ENCODE data around the gene F3.

The F3 gene

DNA sequence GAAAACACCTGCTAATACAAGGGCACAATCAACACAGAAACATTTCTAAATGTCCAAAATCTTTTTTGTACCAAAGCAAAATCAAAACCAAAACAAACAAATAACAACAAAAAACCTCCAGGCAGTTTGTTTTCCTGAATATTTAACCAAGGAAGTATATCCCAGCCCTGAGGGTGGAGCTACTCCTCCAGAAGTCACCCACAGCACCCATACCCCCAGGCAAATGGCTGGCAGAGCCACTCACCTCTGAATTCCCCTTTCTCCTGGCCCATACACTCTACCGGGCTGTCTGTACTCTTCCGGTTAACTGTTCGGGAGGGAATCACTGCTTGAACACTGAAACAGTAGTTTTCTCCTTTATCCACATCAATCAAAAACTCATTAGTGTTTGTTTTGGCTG, 9.5 kb downstream of the F3 start:
- TF ChIP-seq, protein P1, sequence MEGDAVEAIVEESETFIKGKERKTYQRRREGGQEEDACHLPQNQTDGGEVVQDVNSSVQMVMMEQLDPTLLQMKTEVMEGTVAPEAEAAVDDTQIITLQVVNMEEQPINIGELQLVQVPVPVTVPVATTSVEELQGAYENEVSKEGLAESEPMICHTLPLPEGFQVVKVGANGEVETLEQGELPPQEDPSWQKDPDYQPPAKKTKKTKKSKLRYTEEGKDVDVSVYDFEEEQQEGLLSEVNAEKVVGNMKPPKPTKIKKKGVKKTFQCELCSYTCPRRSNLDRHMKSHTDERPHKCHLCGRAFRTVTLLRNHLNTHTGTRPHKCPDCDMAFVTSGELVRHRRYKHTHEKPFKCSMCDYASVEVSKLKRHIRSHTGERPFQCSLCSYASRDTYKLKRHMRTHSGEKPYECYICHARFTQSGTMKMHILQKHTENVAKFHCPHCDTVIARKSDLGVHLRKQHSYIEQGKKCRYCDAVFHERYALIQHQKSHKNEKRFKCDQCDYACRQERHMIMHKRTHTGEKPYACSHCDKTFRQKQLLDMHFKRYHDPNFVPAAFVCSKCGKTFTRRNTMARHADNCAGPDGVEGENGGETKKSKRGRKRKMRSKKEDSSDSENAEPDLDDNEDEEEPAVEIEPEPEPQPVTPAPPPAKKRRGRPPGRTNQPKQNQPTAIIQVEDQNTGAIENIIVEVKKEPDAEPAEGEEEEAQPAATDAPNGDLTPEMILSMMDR (IDR thresholded peaks at IDR 0.05; ENCODE audit: extremely low read depth, missing control alignments): no peak
- no peak for DNase-seq (ENCODE audit: low spot score)

DNA sequence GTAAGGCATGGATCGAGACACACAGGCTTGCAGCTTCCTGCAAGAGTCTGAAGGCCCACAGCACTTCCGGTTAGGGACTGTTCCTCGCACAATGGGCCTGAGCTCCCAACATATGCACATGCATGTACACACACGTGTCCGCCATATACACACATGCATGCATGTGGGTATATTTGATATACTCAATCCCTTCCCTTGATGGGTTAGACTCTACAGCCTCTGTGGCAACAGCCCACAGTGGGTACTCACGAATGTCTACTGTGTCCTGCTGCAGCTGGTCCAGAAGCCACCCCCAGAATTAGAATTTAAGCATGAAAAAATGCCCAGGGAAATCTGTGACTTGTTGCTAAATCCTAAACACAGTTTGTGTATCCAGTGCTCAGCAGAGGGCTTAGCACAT, 9.9 kb downstream of the F3 start:
- TF ChIP-seq, protein P1 (IDR thresholded peaks at IDR 0.05; ENCODE audit: extremely low read depth, missing control alignments): no peak
- no peak for DNase-seq (ENCODE audit: low spot score)

DNA sequence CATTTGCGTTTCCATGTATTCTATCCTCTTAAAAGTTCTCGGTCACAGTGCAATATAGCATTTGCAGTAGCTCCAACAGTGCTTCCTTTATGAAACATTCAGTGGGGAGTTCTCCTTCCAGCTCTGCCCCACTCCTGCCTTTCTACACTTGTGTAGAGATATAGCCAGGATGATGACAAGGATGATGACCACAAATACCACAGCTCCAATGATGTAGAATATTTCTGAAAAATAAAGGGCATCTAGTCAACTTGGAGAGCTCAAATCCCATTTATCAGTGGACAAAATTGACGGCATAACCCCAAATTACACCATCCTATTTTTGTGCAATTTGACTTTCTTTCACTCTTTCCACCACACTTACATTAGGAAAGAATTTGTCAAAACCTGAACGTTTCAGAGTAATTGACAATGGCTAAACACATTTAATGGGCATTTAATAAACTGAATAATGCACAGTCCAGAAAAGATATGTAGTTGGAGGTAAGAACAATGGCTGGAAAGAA, 11.1 kb downstream of the F3 start:
- TF ChIP-seq, protein P1 (IDR thresholded peaks at IDR 0.05; ENCODE audit: extremely low read depth, missing control alignments): no peak
- no peak for DNase-seq (ENCODE audit: low spot score)

DNA sequence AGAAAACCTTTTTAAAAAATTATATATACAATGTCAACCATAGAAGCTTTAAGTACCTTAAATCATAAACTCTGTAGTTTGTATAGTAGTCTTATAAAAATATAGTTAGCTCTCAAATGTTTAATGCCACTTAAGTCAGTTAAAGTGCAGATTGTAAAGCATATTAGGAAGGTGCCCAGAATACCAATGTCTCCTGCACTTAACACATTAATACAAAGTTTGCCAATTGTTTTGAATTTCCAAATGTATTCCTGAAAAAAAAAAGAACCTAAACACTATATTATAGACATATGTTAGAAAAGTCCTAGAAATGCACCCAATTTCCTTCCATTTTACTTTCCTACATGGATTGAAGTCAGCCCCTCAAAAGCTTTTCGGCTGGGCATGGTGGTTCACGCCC, 12.1 kb downstream of the F3 start:
- no peak for DNase-seq (ENCODE audit: low spot score)
- TF ChIP-seq, protein P1 (IDR thresholded peaks at IDR 0.05; ENCODE audit: extremely low read depth, missing control alignments): no peak

DNA sequence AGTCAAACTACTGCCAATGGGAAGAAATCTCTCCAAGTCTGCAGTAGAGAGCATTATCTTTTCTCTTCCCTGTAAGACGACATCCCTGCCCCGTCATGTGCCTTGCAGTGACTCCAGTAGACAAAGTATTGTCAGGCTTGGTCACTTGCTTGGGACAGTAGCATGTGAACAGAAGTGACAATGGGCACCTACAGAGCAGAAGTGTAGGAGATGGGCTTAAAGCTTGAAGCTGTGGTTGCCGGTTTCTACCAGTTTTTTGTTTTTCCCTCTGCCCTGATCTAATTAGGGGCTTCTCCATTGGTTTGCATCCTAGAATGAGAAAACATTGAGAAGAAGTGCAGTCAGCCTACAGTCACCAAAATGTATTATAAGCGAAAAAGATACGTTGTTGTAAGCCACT, 12.7 kb downstream of the F3 start:
- DNase-seq (ENCODE audit: low spot score): no peak
- TF ChIP-seq, protein P1 (IDR thresholded peaks at IDR 0.05; ENCODE audit: extremely low read depth, missing control alignments): no peak

DNA sequence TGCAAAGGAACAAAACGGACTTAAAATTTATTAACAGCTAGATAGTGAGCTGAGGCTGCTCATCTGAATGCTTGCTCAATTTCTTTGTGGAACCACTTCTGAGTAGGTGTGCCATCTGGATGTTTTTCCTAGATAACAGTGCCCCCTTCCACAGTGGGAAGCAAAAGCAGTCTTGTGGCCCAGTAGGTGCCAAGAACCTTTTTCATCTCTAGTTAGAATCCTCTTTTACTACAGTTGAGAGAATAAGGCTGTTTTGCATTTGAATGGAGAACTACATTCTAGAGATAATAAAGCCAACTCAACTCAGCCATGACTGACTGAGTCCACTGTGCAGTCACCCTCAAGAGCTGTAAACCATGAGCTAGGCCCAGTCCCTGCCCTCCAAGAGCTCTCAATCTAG, 13.3 kb downstream of the F3 start:
- no peak for DNase-seq (ENCODE audit: low spot score)
- TF ChIP-seq, protein P1 (IDR thresholded peaks at IDR 0.05; ENCODE audit: extremely low read depth, missing control alignments): no peak

DNA sequence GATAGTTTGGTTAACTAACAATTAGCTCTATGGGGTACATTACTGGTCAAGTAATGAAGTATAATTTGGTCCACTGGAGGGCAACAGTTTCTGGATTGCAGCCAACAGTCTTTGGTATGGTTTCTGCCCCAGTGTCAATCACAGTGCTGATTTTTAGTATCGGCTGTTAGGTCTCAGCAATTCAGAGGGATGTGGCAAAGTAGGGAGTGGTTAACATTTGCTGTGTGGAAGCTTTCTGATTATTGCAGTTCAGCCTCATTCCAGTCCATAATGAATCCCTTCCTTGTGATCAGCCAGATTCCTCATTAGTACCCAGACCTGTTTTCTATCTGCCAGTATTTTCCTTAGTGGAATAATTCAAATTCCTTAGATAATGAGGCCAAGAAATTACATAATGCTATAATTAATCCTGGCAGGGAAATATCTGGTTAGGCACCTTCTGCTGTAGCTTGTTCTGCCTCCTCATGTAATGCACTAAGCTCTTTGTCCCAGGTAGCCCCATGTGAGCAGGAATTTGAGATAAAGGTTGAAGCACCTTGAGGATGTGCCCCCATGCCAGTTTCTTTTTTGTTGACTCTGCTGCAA, 14.0 kb downstream of the F3 start:
- DNase-seq (ENCODE audit: low spot score): no peak
- TF ChIP-seq, protein P1 (IDR thresholded peaks at IDR 0.05; ENCODE audit: extremely low read depth, missing control alignments): no peak
